ENCODE measurements around the gene TAF13.
"Not testable (repeated sequence)": the region's sequence is repeated elsewhere in the genome, so short reads cannot be mapped to it uniquely, and the experiment has no call there.

Gene TAF13

GRCh38 chr1:109045595-109045994 lies 30.2 kb downstream of the TAF13 start:
- DNase-seq, result no peak

GRCh38 chr1:109041621-109042468 lies 34.0 kb downstream of the TAF13 start, which contains the start of gene WDR47:
Gene WDR47, minus strand, starts transcription at chr1:109042102. Its CDS starts 18,590 bp downstream, at chr1:109023512.
- DNase-seq, result peak; percentile 91

GRCh38 chr1:109040989-109041620 lies 34.7 kb downstream of the TAF13 start:
- peak; percentile 23 for DNase-seq

GRCh38 chr1:109040627-109040988 lies 35.2 kb downstream of the TAF13 start:
- DNase-seq, result no peak

- no peak for DNase-seq
These were observed 41.4 kb downstream of the TAF13 start for GRCh38 chr1:109034382-109034781.

GRCh38 chr1:109029493-109029892 lies 46.3 kb downstream of the TAF13 start:
- DNase-seq, result not testable (repeated sequence)

- DNase-seq, result no peak
These were observed 48.0 kb downstream of the TAF13 start for GRCh38 chr1:109027841-109028240.

- no peak for DNase-seq
These were observed 50.1 kb downstream of the TAF13 start for GRCh38 chr1:109025694-109026093.

- no peak for DNase-seq
These were observed 51.2 kb downstream of the TAF13 start for GRCh38 chr1:109024646-109025045.

GRCh38 chr1:109020693-109021257 lies 55.0 kb downstream of the TAF13 start:
- no peak for DNase-seq

GRCh38 chr1:109017719-109018118 lies 58.1 kb downstream of the TAF13 start:
- not testable (repeated sequence) for DNase-seq

GRCh38 chr1:109017134-109017533 lies 58.7 kb downstream of the TAF13 start:
- DNase-seq, result no peak

Measured in NCI-H1092 (cell line).